ENCODE results near the gene SHQ1.

SHQ1 gene

DNA sequence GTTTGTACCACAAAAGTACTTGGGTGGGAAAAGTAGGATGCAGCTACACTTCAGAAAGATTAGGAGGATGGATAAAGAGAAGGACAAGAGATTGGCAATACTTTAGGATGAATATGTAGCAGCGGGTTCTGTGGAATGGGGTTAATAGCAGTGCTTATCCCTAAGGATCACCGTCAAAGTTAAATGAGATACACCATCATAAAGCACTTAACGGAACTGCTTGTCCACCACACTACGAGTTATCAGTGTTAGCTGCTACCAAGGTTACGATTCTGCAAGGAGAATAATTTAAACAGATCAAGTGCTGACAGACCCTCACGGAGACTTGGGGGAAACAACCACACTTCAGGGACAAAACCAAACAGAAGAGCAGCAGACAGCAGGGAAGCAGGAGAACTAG, 963 bp downstream of the SHQ1 start:
- no peak for DNase-seq

DNA sequence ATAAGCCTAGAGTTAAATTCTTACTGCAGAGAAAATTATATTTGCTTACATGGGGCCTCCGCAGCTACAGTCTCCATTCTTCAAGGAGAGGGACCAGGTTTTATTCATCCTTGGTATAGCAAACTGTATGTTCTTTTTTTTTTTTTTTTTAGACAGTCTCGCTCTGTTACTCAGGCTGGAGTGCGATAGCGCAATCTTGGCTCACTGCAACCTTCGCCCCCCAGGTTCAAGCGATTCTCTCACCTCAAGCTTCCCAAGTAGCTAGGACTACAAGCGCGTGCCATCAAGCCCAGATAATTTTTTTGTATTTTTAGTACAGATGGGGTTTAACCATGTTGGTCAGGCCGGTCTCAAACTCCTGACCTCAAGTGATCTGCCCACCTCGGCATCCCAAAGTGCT, 2.1 kb downstream of the SHQ1 start:
- no peak for DNase-seq

DNA sequence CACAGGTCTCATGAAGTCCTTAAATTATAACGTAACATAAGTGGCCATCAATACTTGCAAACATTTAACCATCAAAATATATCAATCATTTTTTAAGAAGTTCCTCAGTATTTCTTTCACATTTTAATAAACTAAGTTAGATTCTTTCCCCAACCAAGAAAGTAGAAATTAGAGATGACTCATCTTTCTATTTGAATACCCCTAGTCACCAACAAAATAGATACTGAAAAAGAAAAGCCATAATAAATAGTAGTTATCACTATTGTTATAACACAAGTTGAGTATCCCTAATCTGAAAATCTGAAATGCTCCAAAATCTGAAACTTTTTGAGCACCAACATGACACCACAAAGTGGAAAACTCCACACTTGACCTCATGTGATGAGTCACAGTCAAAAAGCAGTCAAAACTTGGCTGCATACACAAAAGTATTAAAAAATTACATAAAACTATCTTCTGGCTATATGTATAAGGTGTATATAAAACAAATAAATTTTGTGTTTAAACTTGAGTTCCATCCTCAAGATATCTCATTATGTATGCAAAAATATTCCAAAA, 3.7 kb downstream of the SHQ1 start:
- DNase-seq: no peak

GRCh38 chr3:72839057-72839456, 9.2 kb downstream of the SHQ1 start:
- DNase-seq: no peak

- DNase-seq: no peak
These were observed 11.3 kb downstream of the SHQ1 start for GRCh38 chr3:72836923-72837322.

DNA sequence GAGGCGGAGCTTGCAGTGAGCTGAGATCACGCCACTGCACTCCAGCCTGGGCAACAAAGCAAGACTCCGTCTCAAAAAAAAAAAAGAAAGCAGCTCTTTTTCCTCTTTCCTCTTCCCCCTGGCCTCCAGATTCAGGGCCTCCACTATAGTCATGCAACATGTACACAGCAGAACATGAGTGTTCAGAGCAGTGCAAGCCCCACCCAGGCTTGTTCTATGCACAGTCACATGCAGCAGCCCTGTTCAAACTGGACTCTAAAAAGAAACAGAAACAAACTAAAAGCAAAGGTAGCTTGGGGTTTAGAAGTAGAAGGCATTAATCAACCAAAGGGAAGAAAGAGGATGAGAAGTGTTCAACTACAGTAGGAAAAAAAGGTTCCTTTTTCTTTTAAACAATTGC, 11.8 kb downstream of the SHQ1 start:
- DNase-seq: no peak

GRCh38 chr3:72830452-72831223, 17.6 kb downstream of the SHQ1 start:
- DNase-seq: no peak

- no peak for DNase-seq
These were observed 18.5 kb downstream of the SHQ1 start for GRCh38 chr3:72829701-72830100.

DNA sequence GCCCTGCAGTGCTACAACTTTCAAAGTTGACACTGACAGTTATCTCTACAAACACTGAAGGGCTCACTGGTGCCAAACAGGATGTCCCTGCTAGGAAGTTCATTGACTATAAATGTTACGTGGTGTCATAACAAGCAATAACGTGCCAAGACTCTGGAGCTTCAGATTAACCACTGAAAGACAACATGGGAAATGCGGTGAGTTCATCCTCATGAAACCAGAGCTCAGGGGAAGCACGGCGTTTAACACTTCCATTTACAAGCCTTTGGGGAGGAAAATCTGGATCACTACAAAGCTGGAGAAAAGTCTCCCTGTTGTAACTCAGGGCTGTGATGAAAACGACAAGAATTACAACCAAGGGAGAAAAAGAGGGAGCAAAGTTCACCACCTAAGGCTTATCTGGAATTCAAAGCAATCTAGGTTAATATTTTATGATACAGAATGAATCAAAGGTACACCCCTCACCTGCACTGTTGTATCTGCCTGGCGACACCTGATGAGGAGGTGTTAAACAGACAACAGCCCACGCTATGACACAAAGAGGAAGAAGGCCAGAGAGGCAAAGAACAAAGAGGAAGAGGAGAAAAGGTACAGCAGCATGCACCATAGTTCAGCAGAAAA, 27.0 kb downstream of the SHQ1 start:
- DNase-seq: no peak

GRCh38 chr3:72820415-72820814, 27.8 kb downstream of the SHQ1 start:
- no peak for DNase-seq

GRCh38 chr3:72818905-72819304, 29.3 kb downstream of the SHQ1 start:
- no peak for DNase-seq

GRCh38 chr3:72818092-72818773, 30.0 kb downstream of the SHQ1 start:
- DNase-seq: no peak

DNA sequence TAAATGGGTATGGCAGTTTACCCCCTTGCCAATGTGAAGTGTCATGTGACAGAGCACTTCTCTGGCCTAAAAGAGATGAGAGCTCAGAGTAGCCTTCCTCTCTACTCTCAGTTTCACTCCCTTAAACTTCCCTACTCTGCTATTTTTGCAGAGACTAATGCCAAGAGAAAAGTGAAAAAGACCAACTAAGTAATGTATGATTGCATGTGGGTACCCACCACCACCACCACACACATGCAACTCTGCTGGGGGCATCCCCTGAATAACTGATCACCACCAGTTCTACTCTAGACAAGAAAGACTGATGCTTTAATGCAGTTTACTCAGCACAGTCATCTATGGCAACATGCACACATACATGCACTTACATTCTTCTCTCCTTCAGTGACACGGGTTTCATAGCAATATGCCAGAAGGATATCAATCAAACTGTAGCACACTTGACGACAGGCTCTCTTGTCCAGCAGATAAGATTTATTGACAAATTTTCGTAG, 31.3 kb downstream of the SHQ1 start:
- DNase-seq: no peak

DNA sequence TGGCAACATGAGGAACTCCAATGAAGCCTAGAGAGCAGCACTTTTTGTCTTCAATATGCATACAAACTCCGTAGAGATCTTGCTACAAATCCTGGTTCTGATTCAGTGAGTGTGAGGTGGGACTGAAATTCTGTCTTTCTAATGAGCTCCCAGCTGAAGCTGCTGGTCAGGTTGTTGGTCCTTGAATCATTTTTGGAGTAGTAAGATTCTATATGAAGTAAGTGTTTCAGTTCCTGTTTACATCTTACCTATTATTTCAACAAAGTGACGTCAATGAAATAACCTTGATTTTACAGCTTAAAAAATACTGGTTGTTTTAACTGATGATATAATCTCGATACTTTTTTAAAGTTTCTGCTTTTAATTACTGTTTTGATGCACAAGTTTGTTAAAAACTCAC, 33.9 kb downstream of the SHQ1 start:
- no peak for DNase-seq

GRCh38 chr3:72812201-72812600, 36.0 kb downstream of the SHQ1 start:
- DNase-seq: no peak

GRCh38 chr3:72811571-72811970, 36.7 kb downstream of the SHQ1 start:
- no peak for DNase-seq

- DNase-seq: no peak
These were observed 37.4 kb downstream of the SHQ1 start for GRCh38 chr3:72810659-72811434.

DNA sequence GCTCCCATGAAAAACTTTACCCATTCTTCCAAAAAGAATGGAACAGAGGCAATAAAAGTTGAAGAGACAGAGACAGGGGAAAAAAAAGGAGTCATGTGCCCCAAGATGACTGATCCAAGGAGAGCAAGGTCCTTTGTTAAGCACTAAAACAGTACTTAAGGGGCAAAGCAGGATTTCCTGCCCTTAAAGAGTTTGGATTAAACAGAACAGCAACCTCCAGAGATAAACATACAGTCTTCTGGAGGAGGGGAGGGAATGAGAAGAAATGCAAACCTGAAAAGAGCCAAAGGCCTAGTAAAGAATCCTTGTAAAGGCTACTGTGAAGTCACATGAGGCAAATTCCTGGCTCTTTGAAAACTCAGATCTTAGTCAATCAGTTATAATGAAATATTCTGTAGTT, 38.2 kb downstream of the SHQ1 start:
- DNase-seq: no peak

- DNase-seq: no peak
These were observed 43.9 kb downstream of the SHQ1 start for GRCh38 chr3:72804361-72804760.

GRCh38 chr3:72803573-72803972, 44.7 kb downstream of the SHQ1 start:
- no peak for DNase-seq

DNA sequence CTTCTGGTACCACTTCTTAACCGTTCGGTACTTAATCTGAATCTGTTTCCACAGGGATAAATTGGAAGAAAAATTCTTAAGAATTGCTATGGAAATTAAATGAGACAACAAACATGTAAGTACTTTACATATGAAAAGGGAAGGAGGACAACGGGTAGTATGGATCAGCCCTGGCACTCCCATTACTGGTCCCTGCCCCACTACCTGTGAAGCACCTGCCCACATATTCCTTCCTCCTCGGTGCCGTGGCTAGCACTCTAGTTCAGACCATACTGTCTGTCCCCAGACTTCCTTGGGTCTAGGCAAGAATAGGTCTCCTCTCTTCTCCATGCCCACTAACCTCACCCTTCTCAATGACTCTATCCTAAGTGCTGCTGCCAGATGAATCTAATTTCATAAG, 46.2 kb downstream of the SHQ1 start:
- DNase-seq: no peak

- DNase-seq: no peak
These were observed 47.4 kb downstream of the SHQ1 start for GRCh38 chr3:72800869-72801268.

Measured in activated gamma-delta T cell treated with Interleukin-2 at 50 U/mL for 16 hours (primary cell).